ENCODE results near the gene COX15.
"Not testable (repeated sequence)": the region's sequence is repeated elsewhere in the genome, so short reads cannot be mapped to it uniquely, and the experiment has no call there.

Gene COX15

GRCh38 chr10:99740933-99741559 lies 9.1 kb upstream of the COX15 start:
- Histone ChIP-seq H3K9me3 (ENCODE audit: control insufficient read depth in 2 of 2, low read length in 2 of 2) (no peaks in the 10 kb centered on the region), H3K27me3 (ENCODE audit: control insufficient read depth in 1 of 2, insufficient read depth in 2 of 2, low read length in 2 of 2) (no peaks in the 10 kb centered on the region), H3K36me3 (ENCODE audit: control insufficient read depth in 2 of 2, insufficient read depth in 2 of 2, low read length in 2 of 2) (peaks cover 25 to 49% of the 10 kb centered on the region in 2 donors), H3K4me1 (ENCODE audit: control insufficient read depth, insufficient read depth, low read length) (no peaks in the 10 kb centered on the region), H3K27ac (ENCODE audit: low read length) (no peak overlapping the region), H3K9ac (ENCODE audit: low read length in 2 of 2) (no peak overlapping the region), H3K4me3 (ENCODE audit: low read length in 2 of 2) (no peak overlapping the region)

GRCh38 chr10:99740260-99740659 lies 8.3 kb upstream of the COX15 start:
- no peaks in the 10 kb centered on the region for H3K4me1 ChIP-seq (ENCODE audit: control insufficient read depth, insufficient read depth, low read length)

DNA sequence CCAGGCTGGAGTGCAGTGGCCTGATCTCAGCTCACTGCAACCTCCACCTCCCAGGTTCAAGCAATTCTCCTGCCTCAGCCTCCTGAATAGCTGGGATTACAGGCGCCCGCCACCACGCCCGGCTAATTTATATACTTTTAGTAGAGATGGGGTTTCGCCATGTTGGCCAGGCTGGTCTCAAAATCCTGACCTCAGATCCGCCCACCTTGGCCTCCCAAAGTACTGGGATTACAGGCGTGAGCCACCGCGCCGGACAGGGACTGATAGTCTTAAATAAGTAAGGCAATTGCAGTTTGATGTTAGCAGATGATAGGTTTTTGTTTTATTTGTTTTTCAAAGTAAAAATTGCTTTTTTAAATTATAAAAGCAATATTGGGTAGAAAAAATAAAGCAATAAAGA lies 2.2 kb upstream of the COX15 start:
- H3K36me3 ChIP-seq (ENCODE audit: control insufficient read depth in 2 of 2, insufficient read depth in 2 of 2, low read length in 2 of 2); H3K27me3 ChIP-seq (ENCODE audit: control insufficient read depth in 1 of 2, insufficient read depth in 2 of 2, low read length in 2 of 2); H3K27ac ChIP-seq (ENCODE audit: low read length); H3K4me1 ChIP-seq (ENCODE audit: control insufficient read depth, insufficient read depth, low read length); H3K9me3 ChIP-seq (ENCODE audit: control insufficient read depth in 2 of 2, low read length in 2 of 2); H3K9ac ChIP-seq (ENCODE audit: low read length in 2 of 2); H3K4me3 ChIP-seq (ENCODE audit: low read length in 2 of 2): not testable (repeated sequence)

More at GRCh38 chr10:99740260-99740659, 8.3 kb upstream of the COX15 start:
- Histone ChIP-seq H3K9ac (ENCODE audit: low read length in 2 of 2) (no peak overlapping the region), H3K27me3 (ENCODE audit: control insufficient read depth in 1 of 2, insufficient read depth in 2 of 2, low read length in 2 of 2) (no peaks in the 10 kb centered on the region), H3K9me3 (ENCODE audit: control insufficient read depth in 2 of 2, low read length in 2 of 2) (no peaks in the 10 kb centered on the region), H3K4me3 (ENCODE audit: low read length in 2 of 2) (no peak overlapping the region), H3K27ac (ENCODE audit: low read length) (no peak overlapping the region), H3K36me3 (ENCODE audit: control insufficient read depth in 2 of 2, insufficient read depth in 2 of 2, low read length in 2 of 2) (peaks cover 24 to 42% of the 10 kb centered on the region in 2 donors)

DNA sequence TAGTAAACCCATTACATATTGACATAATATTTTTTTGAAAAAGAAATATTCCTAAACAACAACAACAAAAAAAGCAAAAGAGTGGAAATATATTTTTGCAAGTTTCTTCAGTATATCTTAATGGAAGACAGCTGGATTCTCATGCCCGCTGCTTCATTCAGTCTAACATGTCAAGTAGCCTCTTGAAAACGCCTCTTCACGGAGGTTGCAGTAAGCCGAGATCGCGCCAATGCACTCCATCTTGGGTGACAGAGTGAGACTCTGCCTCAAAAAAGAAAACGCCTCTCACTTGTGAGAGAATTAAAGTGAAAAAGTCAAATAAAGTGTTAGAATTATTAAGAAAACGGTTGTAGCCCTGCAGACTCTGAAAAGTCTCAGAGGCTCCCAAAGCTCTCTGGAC lies 1.4 kb upstream of the COX15 start:
- Histone ChIP-seq H3K36me3 (ENCODE audit: control insufficient read depth in 2 of 2, insufficient read depth in 2 of 2, low read length in 2 of 2) (peaks cover 0 to 6% of the 10 kb centered on the region in 2 donors), H3K4me1 (ENCODE audit: control insufficient read depth, insufficient read depth, low read length) (peaks cover 7% of the 10 kb centered on the region), H3K9me3 (ENCODE audit: control insufficient read depth in 2 of 2, low read length in 2 of 2) (no peaks in the 10 kb centered on the region), H3K27ac (ENCODE audit: low read length) (no peak overlapping the region), H3K9ac (ENCODE audit: low read length in 2 of 2) (no peak overlapping the region), H3K27me3 (ENCODE audit: control insufficient read depth in 1 of 2, insufficient read depth in 2 of 2, low read length in 2 of 2) (no peaks in the 10 kb centered on the region), H3K4me3 (ENCODE audit: low read length in 2 of 2) (peak overlapping the region in 1 of 2 donors; percentile 100)

DNA sequence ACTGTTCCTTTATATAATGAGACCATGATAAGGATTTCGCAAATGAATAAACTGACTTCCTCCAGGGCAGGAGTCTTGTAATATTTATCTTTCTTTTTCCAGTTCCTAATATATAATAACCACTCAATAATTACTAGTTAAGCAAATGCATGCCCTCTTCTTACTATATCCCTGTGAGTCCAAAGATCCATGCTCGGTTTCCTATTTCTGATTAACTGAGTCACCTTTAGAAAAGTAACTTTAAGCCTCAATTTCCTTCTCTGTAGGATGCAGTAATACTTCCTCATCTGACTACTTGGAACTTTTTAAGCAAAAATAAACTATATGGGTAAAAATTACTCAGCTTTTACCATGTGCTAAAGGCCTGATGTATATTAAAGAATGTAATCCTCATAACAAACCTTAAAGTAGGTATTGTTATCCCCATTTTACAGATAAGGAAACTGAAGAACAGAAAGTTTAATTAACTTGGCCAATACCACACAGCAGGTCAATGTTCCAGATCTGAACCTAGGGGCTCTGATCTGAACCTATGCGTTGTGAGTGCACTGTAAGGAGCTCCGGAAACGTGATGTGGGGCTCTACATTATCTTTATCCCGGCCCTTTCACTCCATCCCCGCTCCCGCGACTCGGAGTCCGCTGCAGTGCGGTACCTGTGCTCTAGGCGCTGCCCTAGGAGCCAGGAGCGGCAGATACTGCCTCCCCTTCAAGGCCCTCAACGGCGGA lies 458 bp downstream of the COX15 start:
- no peaks in the 10 kb centered on the region for H3K9me3 ChIP-seq (ENCODE audit: control insufficient read depth in 2 of 2, low read length in 2 of 2)
- H3K4me1 ChIP-seq (ENCODE audit: control insufficient read depth, insufficient read depth, low read length), result peaks cover 7% of the 10 kb centered on the region
- peaks cover 4% of the 10 kb centered on the region in 2 donors for H3K36me3 ChIP-seq (ENCODE audit: control insufficient read depth in 2 of 2, insufficient read depth in 2 of 2, low read length in 2 of 2)
- H3K9ac ChIP-seq (ENCODE audit: low read length in 2 of 2), result peak overlapping the region; percentile 91 to 97
- H3K4me3 ChIP-seq (ENCODE audit: low read length in 2 of 2), result peak overlapping the region; percentile 85 to 100
- peak overlapping the region; percentile 86 for H3K27ac ChIP-seq (ENCODE audit: low read length)
- H3K27me3 ChIP-seq (ENCODE audit: control insufficient read depth in 1 of 2, insufficient read depth in 2 of 2, low read length in 2 of 2), result no peaks in the 10 kb centered on the region

DNA sequence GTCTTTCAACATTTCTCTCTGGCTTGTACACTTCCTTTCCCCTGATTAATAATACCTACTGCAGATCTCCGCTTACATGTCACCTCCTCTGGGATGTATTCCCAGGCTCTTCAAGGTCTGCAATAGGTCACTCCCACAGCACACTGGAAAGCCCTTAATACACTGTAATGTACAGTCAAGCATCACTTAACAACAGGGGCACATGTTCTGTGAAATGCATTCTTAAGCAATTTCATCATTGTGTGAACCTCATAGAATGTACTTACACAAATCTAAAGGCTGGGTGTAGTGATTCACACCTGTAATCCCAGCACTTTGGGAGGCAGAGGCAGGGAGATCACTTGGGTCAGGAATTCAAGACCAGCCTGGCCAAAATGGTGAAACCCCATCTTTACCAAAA lies 1.9 kb downstream of the COX15 start:
- Histone ChIP-seq H3K27ac (ENCODE audit: low read length) (no peak overlapping the region), H3K4me3 (ENCODE audit: low read length in 2 of 2) (no peak overlapping the region), H3K27me3 (ENCODE audit: control insufficient read depth in 1 of 2, insufficient read depth in 2 of 2, low read length in 2 of 2) (no peaks in the 10 kb centered on the region)

DNA sequence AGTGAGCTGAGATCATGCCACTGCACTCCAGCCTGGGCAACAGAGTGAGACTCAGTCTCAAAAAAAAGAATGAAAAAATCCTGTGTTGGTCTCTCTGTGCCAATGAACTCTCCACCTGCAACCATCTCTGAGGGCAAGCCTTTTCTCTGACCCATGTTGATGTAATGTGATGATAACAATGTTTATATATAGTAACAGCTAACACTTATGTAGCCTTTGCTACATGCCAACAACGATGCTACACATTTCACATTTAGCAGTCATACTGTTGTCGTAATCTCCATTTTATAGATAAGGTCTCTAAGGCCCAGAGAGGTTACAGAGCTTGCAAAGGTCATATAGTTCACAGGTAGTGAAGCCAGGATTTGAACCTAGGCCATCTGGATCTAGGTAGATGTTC lies 11.5 kb downstream of the COX15 start:
- Histone ChIP-seq H3K27me3 (ENCODE audit: control insufficient read depth in 1 of 2, insufficient read depth in 2 of 2, low read length in 2 of 2) (no peaks in the 10 kb centered on the region), H3K9ac (ENCODE audit: low read length in 2 of 2) (no peak overlapping the region), H3K4me3 (ENCODE audit: low read length in 2 of 2) (no peak overlapping the region), H3K27ac (ENCODE audit: low read length) (no peak overlapping the region), H3K4me1 (ENCODE audit: control insufficient read depth, insufficient read depth, low read length) (no peaks in the 10 kb centered on the region), H3K36me3 (ENCODE audit: control insufficient read depth in 2 of 2, insufficient read depth in 2 of 2, low read length in 2 of 2) (peaks cover 28 to 38% of the 10 kb centered on the region in 2 donors), H3K9me3 (ENCODE audit: control insufficient read depth in 2 of 2, low read length in 2 of 2) (no peaks in the 10 kb centered on the region)

More for the DNA sequence above, 1.9 kb downstream of the COX15 start:
- H3K9ac ChIP-seq (ENCODE audit: low read length in 2 of 2), result no peak overlapping the region
- H3K36me3 ChIP-seq (ENCODE audit: control insufficient read depth in 2 of 2, insufficient read depth in 2 of 2, low read length in 2 of 2), result peaks cover 8 to 16% of the 10 kb centered on the region in 2 donors
- no peaks in the 10 kb centered on the region for H3K9me3 ChIP-seq (ENCODE audit: control insufficient read depth in 2 of 2, low read length in 2 of 2)
- peaks cover 7% of the 10 kb centered on the region for H3K4me1 ChIP-seq (ENCODE audit: control insufficient read depth, insufficient read depth, low read length)

DNA sequence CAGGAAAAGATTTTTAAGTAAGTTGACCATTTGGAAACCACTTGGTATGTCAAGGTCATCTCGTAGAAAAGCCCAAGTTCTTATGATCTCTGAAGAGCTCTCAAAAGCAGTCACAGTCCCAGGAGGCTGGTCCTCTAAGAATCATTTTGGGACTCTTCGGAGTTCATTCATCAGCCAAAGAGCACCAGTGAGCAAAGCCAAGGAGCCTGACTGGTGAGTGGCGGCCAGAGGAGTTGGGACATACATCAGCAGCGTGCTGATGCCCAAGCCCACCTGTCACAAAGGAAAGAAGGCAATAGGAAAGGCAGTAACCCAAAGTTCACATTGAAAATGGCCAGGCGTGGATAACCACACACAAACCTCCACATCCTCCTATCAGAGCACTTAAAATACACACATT lies 17.5 kb downstream of the COX15 start:
- H3K36me3 ChIP-seq (ENCODE audit: control insufficient read depth in 2 of 2, insufficient read depth in 2 of 2, low read length in 2 of 2), result peaks cover 20 to 31% of the 10 kb centered on the region in 2 donors
- H3K27ac ChIP-seq (ENCODE audit: low read length), result no peak overlapping the region
- H3K4me3 ChIP-seq (ENCODE audit: low read length in 2 of 2), result no peak overlapping the region
- H3K9ac ChIP-seq (ENCODE audit: low read length in 2 of 2), result no peak overlapping the region
- H3K9me3 ChIP-seq (ENCODE audit: control insufficient read depth in 2 of 2, low read length in 2 of 2), result no peaks in the 10 kb centered on the region
- H3K4me1 ChIP-seq (ENCODE audit: control insufficient read depth, insufficient read depth, low read length), result no peaks in the 10 kb centered on the region
- no peaks in the 10 kb centered on the region for H3K27me3 ChIP-seq (ENCODE audit: control insufficient read depth in 1 of 2, insufficient read depth in 2 of 2, low read length in 2 of 2)

GRCh38 chr10:99711129-99711719 lies 20.7 kb downstream of the COX15 start:
- Histone ChIP-seq H3K36me3 (ENCODE audit: control insufficient read depth in 2 of 2, insufficient read depth in 2 of 2, low read length in 2 of 2) (peaks cover 10 to 13% of the 10 kb centered on the region in 2 donors), H3K4me3 (ENCODE audit: low read length in 2 of 2) (no peak overlapping the region), H3K27ac (ENCODE audit: low read length) (no peak overlapping the region)

DNA sequence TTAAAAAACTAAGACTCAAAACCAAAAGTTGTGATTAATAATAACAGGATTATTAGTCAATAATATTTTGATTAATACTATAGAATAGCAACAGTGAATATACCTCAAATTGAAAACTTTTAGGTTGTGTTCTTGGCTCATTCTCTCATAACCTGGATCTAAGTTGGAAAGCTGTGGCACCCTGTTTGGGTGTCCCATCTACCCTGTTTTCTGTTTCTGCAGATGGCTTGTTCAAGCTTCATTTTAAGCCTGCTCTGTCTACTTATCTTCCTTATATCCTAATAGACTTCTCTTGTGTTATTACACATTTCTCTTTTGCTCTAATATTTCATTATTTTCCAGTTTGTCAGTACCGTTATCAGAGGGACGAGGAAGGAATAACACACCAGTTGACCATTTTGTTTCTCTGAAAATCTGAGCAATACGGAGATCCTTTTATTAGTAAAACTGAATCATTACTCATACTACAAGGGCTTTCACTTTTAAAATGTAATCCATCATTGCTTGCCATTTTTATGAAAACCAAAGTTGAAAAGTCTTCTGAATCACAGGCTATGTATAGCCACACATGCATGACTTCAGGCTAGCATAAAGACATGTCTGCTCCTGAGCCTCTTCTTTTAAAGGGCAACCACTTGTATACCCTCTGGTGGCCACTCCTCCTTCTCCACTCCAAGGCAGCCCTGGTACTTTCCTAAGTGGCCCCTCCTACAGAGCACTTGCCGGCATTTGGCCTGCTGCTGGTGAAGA lies 22.3 kb downstream of the COX15 start:
- peaks cover 9 to 16% of the 10 kb centered on the region in 2 donors for H3K36me3 ChIP-seq (ENCODE audit: control insufficient read depth in 2 of 2, insufficient read depth in 2 of 2, low read length in 2 of 2)
- H3K4me3 ChIP-seq (ENCODE audit: low read length in 2 of 2), result no peak overlapping the region
- no peaks in the 10 kb centered on the region for H3K27me3 ChIP-seq (ENCODE audit: control insufficient read depth in 1 of 2, insufficient read depth in 2 of 2, low read length in 2 of 2)
- no peaks in the 10 kb centered on the region for H3K9me3 ChIP-seq (ENCODE audit: control insufficient read depth in 2 of 2, low read length in 2 of 2)
- no peak overlapping the region for H3K9ac ChIP-seq (ENCODE audit: low read length in 2 of 2)
- H3K4me1 ChIP-seq (ENCODE audit: control insufficient read depth, insufficient read depth, low read length), result no peaks in the 10 kb centered on the region
- no peak overlapping the region for H3K27ac ChIP-seq (ENCODE audit: low read length)

More at GRCh38 chr10:99711129-99711719, 20.7 kb downstream of the COX15 start:
- H3K9me3 ChIP-seq (ENCODE audit: control insufficient read depth in 2 of 2, low read length in 2 of 2), result no peaks in the 10 kb centered on the region
- H3K27me3 ChIP-seq (ENCODE audit: control insufficient read depth in 1 of 2, insufficient read depth in 2 of 2, low read length in 2 of 2), result no peaks in the 10 kb centered on the region
- H3K9ac ChIP-seq (ENCODE audit: low read length in 2 of 2), result no peak overlapping the region
- H3K4me1 ChIP-seq (ENCODE audit: control insufficient read depth, insufficient read depth, low read length), result no peaks in the 10 kb centered on the region
